Measurements from ENCODE around the gene GAREM2.
"Not testable (repeated sequence)": the region's sequence is repeated elsewhere in the genome, so short reads cannot be mapped to it uniquely, and the experiment has no call there.

DNA sequence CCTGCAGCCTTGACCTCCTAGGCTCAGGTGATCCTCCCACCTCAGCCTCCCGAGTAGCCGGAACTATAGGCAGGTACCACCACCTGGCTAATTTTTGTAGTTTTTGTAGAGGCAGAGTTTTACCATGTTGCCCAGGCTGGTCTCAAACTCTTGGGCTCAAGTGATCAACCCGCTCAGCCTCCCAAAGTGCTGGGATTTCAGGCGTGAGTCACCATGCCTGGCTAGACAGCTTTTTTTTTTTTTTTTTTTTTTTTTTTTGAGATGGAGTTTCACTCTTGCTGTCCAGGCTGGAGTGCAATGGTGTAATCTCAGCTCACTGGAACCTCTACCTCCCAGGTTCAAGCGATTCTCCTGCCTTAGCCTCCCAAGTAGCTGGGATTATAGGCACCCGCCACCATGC is 6.3 kb upstream of the GAREM2 start:
- TF ChIP-seq, protein P1, sequence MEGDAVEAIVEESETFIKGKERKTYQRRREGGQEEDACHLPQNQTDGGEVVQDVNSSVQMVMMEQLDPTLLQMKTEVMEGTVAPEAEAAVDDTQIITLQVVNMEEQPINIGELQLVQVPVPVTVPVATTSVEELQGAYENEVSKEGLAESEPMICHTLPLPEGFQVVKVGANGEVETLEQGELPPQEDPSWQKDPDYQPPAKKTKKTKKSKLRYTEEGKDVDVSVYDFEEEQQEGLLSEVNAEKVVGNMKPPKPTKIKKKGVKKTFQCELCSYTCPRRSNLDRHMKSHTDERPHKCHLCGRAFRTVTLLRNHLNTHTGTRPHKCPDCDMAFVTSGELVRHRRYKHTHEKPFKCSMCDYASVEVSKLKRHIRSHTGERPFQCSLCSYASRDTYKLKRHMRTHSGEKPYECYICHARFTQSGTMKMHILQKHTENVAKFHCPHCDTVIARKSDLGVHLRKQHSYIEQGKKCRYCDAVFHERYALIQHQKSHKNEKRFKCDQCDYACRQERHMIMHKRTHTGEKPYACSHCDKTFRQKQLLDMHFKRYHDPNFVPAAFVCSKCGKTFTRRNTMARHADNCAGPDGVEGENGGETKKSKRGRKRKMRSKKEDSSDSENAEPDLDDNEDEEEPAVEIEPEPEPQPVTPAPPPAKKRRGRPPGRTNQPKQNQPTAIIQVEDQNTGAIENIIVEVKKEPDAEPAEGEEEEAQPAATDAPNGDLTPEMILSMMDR (IDR thresholded peaks at IDR 0.05): not testable (repeated sequence)
- TF ChIP-seq POLR2AphosphoS5 (IDR thresholded peaks at IDR 0.05); EP300 (IDR thresholded peaks at IDR 0.05; ENCODE audit: low read depth): not testable (repeated sequence)
